Measurements from ENCODE around the gene CELF5.

Gene CELF5

GRCh38 chr19:3336351-3336679 is 111.9 kb downstream of the CELF5 start:
- Histone ChIP-seq H3K9ac (ENCODE audit: low read length) (no peak overlapping the region), H3K4me2 (ENCODE audit: low read length) (no peak overlapping the region), H3K4me1 (ENCODE audit: insufficient read depth, low read length, severe bottlenecking) (no peaks in the 10 kb centered on the region), H3K36me3 (ENCODE audit: insufficient read depth, low read length) (no peaks in the 10 kb centered on the region), H3F3A (ENCODE audit: insufficient read depth, low read length) (no peaks in the 10 kb centered on the region), H3K9me2 (ENCODE audit: low read depth, low read length) (no peaks in the 10 kb centered on the region), H2AFZ (ENCODE audit: low read length) (no peak overlapping the region), H3K4me3 (ENCODE audit: low read depth, low read length, poor library complexity, severe bottlenecking) (no peak overlapping the region), H3K27ac (ENCODE audit: low read depth, low read length, poor library complexity, severe bottlenecking) (no peak overlapping the region), H3K27me3 (ENCODE audit: insufficient read depth, low read length) (peaks cover 8% of the 10 kb centered on the region; the same call in 1 of the 2 replicates), H3K79me2 (ENCODE audit: insufficient read depth, low read length) (no peaks in the 10 kb centered on the region), H3K9me3 (ENCODE audit: low read length) (no peaks in the 10 kb centered on the region), H4K20me1 (ENCODE audit: insufficient read depth, low read length) (no peaks in the 10 kb centered on the region)
- TF ChIP-seq EZH2 (IDR thresholded peaks at IDR 0.05; ENCODE audit: borderline replicate concordance, low read length) (no peak), CTCF (IDR thresholded peaks at IDR 0.05; ENCODE audit: low read length) (no peak)

- Histone ChIP-seq H3K9me2 (ENCODE audit: low read depth, low read length) (no peaks in the 10 kb centered on the region), H2AFZ (ENCODE audit: low read length) (no peak overlapping the region), H3K36me3 (ENCODE audit: insufficient read depth, low read length) (no peaks in the 10 kb centered on the region), H3K9me3 (ENCODE audit: low read length) (no peaks in the 10 kb centered on the region), H3K4me3 (ENCODE audit: low read depth, low read length, poor library complexity, severe bottlenecking) (no peak overlapping the region), H3F3A (ENCODE audit: insufficient read depth, low read length) (no peaks in the 10 kb centered on the region), H3K27me3 (ENCODE audit: insufficient read depth, low read length) (peaks cover 11% of the 10 kb centered on the region; the same call in 1 of the 2 replicates), H3K4me2 (ENCODE audit: low read length) (no peak overlapping the region), H3K79me2 (ENCODE audit: insufficient read depth, low read length) (no peaks in the 10 kb centered on the region), H3K9ac (ENCODE audit: low read length) (no peak overlapping the region), H3K4me1 (ENCODE audit: insufficient read depth, low read length, severe bottlenecking) (no peaks in the 10 kb centered on the region), H3K27ac (ENCODE audit: low read depth, low read length, poor library complexity, severe bottlenecking) (no peak overlapping the region), H4K20me1 (ENCODE audit: insufficient read depth, low read length) (no peaks in the 10 kb centered on the region)
- TF ChIP-seq CTCF (IDR thresholded peaks at IDR 0.05; ENCODE audit: low read length) (no peak), EZH2 (IDR thresholded peaks at IDR 0.05; ENCODE audit: borderline replicate concordance, low read length) (no peak)
Observed at GRCh38 chr19:3336680-3337523, 112.4 kb downstream of the CELF5 start.

GRCh38 chr19:3338541-3339181 is 114.2 kb downstream of the CELF5 start:
- Histone ChIP-seq H2AFZ (ENCODE audit: low read length) (no peak overlapping the region), H3K4me3 (ENCODE audit: low read depth, low read length, poor library complexity, severe bottlenecking) (no peak overlapping the region), H3K4me1 (ENCODE audit: insufficient read depth, low read length, severe bottlenecking) (no peaks in the 10 kb centered on the region), H3F3A (ENCODE audit: insufficient read depth, low read length) (no peaks in the 10 kb centered on the region), H3K27me3 (ENCODE audit: insufficient read depth, low read length) (peaks cover 11% of the 10 kb centered on the region; the same call in 1 of the 2 replicates), H3K36me3 (ENCODE audit: insufficient read depth, low read length) (no peaks in the 10 kb centered on the region), H3K4me2 (ENCODE audit: low read length) (no peak overlapping the region), H3K79me2 (ENCODE audit: insufficient read depth, low read length) (no peaks in the 10 kb centered on the region), H4K20me1 (ENCODE audit: insufficient read depth, low read length) (no peaks in the 10 kb centered on the region), H3K9me3 (ENCODE audit: low read length) (no peaks in the 10 kb centered on the region), H3K9ac (ENCODE audit: low read length) (no peak overlapping the region), H3K9me2 (ENCODE audit: low read depth, low read length) (no peaks in the 10 kb centered on the region), H3K27ac (ENCODE audit: low read depth, low read length, poor library complexity, severe bottlenecking) (no peak overlapping the region)
- TF ChIP-seq EZH2 (IDR thresholded peaks at IDR 0.05; ENCODE audit: borderline replicate concordance, low read length) (no peak), CTCF (IDR thresholded peaks at IDR 0.05; ENCODE audit: low read length) (no peak)
